Activated CD4-positive, alpha-beta T cell treated with anti-CD3 and anti-CD28 coated beads, Interleukin-2, amount 50 U/mL, for 16 hours (primary cell): ENCODE measurements around the gene DARS1.
A peak's percentile ranks its signal among the peaks of the same experiment; 100 is the strongest.

Experiments
- DNase-seq: peaks from one replicate; pipeline ENCODE4 v3.0.0-alpha.2; 2020

The DARS1 gene

GRCh38 chr2:135985018-135985825 is at the start of gene DARS1:
Gene DARS1 (minus strand): TSS chr2:135985626. CDS start chr2:135985468, 158 bp downstream.
- DNase-seq, result peak; percentile 90

DNA sequence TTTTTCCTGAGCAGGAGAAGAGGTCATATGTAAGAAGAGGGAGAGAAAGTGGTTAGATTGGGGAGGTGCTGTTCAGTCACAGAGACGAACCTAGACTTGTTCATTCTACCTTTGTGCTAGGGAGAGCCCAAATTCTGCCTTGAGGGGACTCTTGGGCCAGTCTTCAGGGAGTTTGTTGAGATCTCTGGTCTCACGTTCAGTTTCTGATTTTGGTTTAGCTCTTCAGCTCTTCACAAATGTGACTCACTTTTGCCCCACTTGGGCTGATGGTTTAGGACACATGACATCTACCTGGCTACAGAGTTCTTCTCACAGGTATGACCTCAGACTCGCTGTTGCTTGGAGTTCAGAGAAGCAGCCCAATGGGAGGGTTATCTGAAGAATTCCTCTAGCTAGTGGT is 49.2 kb upstream of the DARS1 start:
- no peak for DNase-seq

- no peak for DNase-seq
These were observed 47.5 kb upstream of the DARS1 start for GRCh38 chr2:136032817-136033535.

DNA sequence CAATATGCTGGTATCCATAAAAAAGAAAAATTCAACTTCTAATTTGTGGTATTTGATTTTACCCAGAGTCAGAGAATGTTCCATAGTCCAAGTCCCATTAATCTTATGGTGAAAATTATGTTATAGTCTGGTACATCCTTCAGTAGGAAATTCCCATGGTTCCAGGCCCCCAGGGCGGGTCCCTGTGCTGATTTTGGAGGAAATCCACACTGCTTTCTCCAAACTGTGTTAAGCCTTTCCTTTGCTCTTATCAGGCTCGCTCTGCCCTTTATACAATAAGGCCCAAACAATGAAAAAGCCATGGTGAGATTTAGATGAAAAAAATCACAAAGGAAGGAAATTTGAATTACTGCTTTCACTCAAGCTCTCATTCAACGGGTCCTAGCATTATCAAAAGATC is 46.8 kb upstream of the DARS1 start:
- DNase-seq, result no peak

DNA sequence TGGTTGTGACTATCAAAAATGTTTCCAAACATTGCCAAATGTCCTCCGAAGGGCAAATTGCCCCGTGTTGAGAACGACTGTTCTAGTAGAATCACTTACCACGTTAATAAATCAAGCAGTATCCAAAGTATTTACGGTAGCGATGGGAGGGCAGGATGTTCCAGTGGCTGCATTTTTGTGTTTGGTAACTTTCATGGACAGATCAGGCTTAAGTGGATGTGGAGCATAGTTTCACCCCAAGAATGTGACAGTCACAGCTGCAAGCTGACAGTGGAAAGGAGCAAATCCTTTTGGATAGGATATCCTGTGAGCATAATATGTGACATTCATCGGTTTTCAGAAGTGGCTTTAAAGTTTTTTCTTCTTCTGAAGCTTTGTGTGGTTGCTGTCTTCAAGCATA is 46.3 kb upstream of the DARS1 start:
- DNase-seq, result no peak

GRCh38 chr2:136030406-136030805 is 45.0 kb upstream of the DARS1 start:
- DNase-seq, result no peak

DNA sequence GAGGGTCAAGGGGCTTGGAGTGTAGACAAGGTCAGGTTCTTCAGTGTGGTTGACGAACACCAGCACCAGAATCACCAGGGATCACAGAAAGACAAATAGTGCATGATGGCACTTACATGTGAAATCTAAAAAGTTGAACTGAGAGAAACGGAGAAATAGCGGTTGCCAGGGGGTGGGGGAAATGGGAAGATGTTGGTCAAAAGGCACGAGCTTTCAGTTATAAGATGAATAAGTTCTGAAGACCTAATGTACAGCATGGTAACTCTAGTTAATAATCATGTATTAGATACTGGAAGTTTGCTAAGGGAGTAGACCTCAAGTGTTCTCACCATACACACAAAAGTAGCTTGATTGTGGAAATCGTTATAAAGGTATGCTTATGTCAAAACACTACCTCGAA is 43.7 kb upstream of the DARS1 start:
- no peak for DNase-seq

- DNase-seq, result no peak
These were observed 42.6 kb upstream of the DARS1 start for GRCh38 chr2:136028001-136028400.

- DNase-seq, result no peak
These were observed 41.7 kb upstream of the DARS1 start for GRCh38 chr2:136027112-136027511.

DNA sequence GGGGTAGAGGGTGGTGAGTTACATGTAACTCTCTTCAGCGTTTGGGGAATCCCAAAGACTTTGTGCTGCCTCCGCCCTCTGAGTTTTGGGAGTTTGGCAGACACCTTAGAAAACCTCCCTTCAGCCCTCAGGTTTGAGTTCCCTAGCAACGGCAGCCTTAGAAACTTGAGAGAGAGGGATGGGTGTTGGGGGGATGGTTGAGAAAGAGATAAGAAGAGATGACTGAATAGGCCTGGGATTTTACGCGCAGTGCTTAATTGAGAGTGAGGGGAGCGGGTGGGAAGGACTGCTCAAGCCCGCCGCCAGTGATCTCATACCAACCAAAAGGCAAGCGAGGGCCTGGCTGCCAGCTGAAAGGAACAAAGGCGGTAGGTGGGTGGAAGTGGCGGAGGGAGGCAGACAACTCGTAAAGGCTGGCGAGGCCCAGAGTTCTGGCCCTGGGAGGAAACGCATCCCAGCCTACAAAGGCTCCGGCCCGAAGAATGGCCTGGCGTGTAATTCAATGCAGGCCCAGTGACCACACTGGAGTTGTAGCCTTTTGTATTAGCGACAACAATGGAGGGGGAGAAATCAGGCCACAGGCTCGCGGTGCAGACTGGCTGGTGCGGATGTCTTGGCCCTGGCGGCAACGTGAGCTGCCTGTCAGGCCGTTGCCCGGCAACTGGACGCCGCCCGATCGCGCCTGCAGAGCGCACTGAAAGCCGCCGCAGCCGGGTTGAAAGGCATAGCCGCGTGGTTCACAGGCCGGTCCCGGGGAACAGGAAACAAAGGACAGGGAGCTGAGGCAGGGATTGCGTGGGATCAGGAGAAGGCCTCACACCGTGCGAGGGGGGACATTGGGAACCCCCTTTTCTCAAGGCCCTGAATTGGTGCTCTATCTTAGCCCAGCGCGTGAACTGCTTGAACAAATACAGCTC is 39.9 kb upstream of the DARS1 start:
- peak; percentile 28 for DNase-seq

- no peak for DNase-seq
These were observed 39.2 kb upstream of the DARS1 start for GRCh38 chr2:136024616-136025015.

DNA sequence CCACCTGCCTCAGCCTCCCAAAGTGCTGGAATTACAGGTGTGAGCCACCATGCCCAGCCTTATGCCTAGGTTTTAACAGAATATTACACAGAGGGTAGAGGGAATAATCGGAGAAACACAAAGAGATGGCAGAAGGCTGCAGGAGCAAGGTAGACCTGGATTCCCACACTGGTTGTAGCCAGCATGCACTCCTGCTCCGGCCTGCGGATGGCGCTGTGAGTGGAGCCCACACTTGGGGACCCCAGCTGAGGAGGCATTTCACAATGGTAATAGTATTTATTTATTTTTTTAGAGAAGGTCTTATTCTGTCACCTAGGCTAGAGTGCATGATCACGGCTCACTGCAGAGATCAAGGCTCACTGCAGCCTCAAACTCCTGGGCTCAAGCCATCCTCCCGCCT is 38.8 kb upstream of the DARS1 start:
- no peak for DNase-seq

DNA sequence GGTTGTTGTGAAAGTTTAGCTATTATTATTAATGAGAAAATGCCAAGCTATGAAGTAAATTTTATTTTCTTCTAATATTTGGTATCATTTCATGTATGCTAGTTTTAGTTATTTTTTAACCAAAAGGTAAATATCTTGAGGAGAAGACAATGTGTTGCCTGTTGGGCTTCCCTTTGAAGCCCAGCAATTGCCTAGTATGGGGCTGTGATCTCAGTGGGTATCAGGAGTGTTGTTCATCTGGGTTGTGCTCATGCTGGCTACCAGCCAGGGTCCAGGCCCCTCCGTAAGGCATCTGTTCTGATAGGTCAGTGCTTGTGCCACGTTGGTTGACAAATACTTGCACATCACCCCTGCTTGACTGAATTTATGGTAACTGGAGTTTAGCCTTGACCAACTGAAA is 38.0 kb upstream of the DARS1 start:
- no peak for DNase-seq

DNA sequence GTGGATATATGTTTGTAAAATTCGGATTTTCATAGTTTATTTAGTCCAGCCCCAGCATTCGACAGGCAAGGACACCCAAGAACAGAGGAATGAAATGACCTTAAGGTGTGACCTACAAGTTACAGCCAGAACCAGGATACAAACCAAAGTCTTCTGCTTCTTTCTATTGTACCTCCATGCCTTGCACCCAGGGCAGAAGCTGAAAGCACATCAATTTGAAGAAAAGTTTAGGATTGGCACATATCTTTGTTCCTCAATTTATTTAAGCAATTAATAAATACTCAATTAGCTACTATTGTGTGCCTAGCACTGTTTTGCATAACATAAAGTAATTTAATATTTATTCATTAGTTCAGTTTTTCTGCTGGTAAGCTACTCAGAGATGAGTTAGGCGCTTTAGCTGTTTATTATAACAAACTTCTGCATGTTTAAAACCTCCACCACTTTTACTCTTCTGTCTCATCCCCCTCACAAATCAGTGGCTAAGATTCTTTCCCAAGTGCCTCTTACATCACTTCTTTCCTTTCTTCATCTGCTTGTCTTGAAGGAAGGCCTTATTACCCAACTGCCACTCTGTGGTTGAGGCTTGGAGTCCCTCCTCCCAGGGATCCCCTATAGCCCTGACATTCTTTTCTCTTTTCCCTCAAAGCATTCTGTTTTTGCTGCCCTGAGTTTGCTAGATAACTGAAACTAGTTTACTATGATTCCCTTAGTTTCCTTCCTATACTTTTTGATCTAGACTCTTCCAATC is 37.1 kb upstream of the DARS1 start:
- no peak for DNase-seq

DNA sequence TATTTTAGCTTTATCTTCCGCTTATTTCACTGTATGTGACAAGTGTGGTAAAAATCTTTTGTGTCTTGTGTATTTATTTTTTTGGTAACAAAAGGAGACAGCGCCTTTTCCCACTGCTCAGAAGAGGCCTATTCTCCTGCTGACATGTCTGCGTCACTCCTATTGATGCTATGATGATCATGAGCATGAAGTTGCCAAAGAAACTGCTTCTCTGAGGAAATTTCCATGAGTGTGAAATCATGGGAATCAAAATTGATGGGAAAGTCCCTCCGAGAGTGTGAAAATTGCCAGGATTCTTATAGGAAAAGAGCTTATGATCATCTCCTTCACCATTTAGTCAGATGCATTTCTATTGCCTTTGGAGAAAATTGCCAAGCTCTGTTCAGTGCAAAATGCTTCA is 36.5 kb upstream of the DARS1 start:
- no peak for DNase-seq

GRCh38 chr2:136021406-136021805 is 36.0 kb upstream of the DARS1 start:
- DNase-seq, result no peak

GRCh38 chr2:136020831-136021230 is 35.4 kb upstream of the DARS1 start:
- DNase-seq, result no peak

GRCh38 chr2:136019825-136020224 is 34.4 kb upstream of the DARS1 start:
- no peak for DNase-seq

GRCh38 chr2:136019306-136019705 is 33.9 kb upstream of the DARS1 start:
- no peak for DNase-seq

DNA sequence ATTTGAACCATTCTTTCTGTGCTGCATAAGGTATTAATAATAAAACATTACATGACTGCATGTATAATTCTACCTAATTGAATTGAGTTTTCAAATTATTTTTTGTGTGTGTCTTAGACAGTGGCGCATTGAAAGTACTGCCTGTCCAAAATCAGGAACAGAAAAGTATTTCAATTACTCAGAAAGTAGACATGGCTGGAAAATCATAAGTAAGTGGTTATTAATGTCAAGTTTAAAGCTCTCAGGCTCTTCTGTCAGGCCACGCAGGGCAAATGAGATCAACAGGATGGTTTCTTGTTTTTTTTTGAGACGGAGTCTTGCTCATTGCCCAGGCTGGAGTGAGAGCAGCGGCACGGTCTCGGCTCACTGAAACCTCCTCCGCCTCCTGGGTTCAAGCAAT is 32.4 kb upstream of the DARS1 start:
- DNase-seq, result no peak

DNA sequence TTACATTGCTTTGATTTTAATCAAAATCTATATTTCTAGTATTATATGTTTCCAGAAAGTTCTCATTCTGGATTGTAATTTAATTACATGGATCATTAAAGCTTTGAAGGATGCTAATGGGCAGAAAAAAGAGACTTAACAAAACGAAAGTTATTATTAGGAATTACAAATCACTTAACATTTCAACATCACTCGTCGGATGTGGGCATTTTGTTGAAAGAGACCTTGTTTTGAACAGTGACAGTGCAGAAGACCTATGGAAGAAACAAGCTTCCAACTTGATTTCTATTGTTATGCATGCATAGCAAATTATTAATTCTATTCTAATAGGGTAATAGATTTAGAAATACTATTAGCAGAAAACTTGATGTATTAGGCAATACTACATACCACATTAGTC is 31.4 kb upstream of the DARS1 start:
- DNase-seq, result no peak

- DNase-seq, result no peak
These were observed 31.0 kb upstream of the DARS1 start for GRCh38 chr2:136016427-136016826.

GRCh38 chr2:136015699-136016098 is 30.3 kb upstream of the DARS1 start:
- DNase-seq, result no peak
